Liver (tissue), 2 donors: ENCODE results near the gene CXCL16.

Experiments
- TF ChIP-seq, protein P1 (sequence below): IDR thresholded peaks from 2 replicates; pipeline ENCODE4 v1.6.1; 2016; ENCODE audit warnings: antibody characterized with exemption
- TF ChIP-seq, protein P2 (sequence below): fragments of 150-350 bp; IDR thresholded peaks from 2 replicates; pipeline ENCODE4 v1.5.1; 2017; ENCODE audit warnings: improper control_type of control experiment, low read depth, low read length; ENCODE audit not compliant: missing input control
- donor health status: healthy.

DNA sequence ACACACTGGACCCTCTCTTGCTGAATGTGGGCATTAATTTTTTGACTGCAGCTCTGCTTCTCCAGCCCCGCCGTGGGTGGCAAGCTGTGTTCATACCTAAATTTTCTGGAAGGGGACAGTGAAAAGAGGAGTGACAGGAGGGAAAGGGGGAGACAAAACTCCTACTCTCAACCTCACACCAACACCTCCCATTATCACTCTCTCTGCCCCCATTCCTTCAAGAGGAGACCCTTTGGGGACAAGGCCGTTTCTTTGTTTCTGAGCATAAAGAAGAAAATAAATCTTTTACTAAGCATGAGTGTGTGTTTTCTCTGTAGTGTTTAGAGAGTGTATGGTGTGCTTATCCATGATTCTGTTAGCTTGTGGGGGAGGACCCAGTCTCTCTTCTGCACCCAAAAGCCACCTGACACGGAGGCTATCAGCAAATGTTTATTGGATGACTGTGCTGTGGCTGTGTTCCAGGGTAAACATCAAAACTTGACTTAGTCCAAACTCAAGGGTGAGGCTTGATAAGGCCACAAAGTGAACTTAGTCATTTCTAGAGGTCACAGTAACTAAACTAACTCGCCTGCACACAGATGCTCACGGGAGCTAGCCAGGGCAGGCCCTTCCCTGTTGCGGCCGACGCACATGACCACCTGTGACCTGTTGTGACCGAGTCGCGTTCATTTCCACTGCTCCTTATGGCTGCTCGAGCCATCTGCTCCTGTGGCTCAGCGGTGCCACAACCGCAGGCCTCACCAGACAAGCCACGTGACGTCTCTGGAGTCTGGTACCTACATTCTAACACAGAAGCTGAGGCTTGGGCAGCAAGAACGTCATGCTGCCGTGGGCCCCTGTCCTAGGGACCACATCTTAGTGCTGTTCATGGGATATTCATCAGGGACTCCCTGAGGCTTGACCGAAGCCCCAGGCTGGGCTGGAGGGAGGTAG is 18.3 kb downstream of the CXCL16 start:
- TF ChIP-seq, protein P1, sequence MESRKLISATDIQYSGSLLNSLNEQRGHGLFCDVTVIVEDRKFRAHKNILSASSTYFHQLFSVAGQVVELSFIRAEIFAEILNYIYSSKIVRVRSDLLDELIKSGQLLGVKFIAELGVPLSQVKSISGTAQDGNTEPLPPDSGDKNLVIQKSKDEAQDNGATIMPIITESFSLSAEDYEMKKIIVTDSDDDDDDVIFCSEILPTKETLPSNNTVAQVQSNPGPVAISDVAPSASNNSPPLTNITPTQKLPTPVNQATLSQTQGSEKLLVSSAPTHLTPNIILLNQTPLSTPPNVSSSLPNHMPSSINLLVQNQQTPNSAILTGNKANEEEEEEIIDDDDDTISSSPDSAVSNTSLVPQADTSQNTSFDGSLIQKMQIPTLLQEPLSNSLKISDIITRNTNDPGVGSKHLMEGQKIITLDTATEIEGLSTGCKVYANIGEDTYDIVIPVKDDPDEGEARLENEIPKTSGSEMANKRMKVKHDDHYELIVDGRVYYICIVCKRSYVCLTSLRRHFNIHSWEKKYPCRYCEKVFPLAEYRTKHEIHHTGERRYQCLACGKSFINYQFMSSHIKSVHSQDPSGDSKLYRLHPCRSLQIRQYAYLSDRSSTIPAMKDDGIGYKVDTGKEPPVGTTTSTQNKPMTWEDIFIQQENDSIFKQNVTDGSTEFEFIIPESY, result peak; percentile 92
- TF ChIP-seq, protein P2, sequence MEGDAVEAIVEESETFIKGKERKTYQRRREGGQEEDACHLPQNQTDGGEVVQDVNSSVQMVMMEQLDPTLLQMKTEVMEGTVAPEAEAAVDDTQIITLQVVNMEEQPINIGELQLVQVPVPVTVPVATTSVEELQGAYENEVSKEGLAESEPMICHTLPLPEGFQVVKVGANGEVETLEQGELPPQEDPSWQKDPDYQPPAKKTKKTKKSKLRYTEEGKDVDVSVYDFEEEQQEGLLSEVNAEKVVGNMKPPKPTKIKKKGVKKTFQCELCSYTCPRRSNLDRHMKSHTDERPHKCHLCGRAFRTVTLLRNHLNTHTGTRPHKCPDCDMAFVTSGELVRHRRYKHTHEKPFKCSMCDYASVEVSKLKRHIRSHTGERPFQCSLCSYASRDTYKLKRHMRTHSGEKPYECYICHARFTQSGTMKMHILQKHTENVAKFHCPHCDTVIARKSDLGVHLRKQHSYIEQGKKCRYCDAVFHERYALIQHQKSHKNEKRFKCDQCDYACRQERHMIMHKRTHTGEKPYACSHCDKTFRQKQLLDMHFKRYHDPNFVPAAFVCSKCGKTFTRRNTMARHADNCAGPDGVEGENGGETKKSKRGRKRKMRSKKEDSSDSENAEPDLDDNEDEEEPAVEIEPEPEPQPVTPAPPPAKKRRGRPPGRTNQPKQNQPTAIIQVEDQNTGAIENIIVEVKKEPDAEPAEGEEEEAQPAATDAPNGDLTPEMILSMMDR, result no peak
